Esophagus muscularis mucosa (tissue), 4 donors: ENCODE data around the gene ANK2. TPM values are rescaled to one million over a fixed set of nuclear protein-coding genes. Genes with fewer than 3 reads are reported as not detected.

Source experiments
- DNase-seq: peaks from one replicate; pipeline ENCODE4 v3.0.0-alpha.2; 2017; ENCODE audit errors: extremely low spot score
- H3K27ac ChIP-seq, 4 donors: fragments of 200-600 bp; sonication (generic); replicated peaks in 1 of 4; 1 replicate in 3 of 4; 2 replicates in 1 of 4; pipeline ENCODE4 v1.5.1; 2016 to 2019; ENCODE audit warnings: mild to moderate bottlenecking in 1 of 4
- H3K27me3 ChIP-seq, 4 donors: fragments of 200-600 bp; sonication (generic); one replicate each; pipeline versions ENCODE4 v1.5.1 to v1.6.0; 2016 to 2019
- H3K36me3 ChIP-seq, 4 donors: fragments of 200-600 bp; sonication (generic); one replicate each; pipeline ENCODE4 v1.5.1; 2016 to 2019
- H3K4me1 ChIP-seq, 4 donors: fragments of 200-600 bp; sonication (generic); one replicate each; pipeline ENCODE4 v1.5.1; 2016 to 2019
- H3K4me3 ChIP-seq, 4 donors: fragments of 200-600 bp; sonication (generic); 1 replicate in 2 of 4; 2 replicates in 2 of 4; pipeline ENCODE4 v1.5.1; 2016 to 2019; ENCODE audit warnings: mild to moderate bottlenecking in 4 of 4, moderate library complexity in 1 of 4
- H3K9me3 ChIP-seq, 4 donors: fragments of 200-600 bp; sonication (generic); 1 replicate in 3 of 4; 2 replicates in 1 of 4; pipeline ENCODE4 v1.5.1; 2016 to 2019
- CTCF ChIP-seq, 3 experiments: fragments of 200-600 bp in 2 of 3; fragments of 450-650 bp in 1 of 3; sonication (generic) in 2 of 3; IDR thresholded peaks; one replicate each; pipeline ENCODE4 v1.5.1; 2017 to 2019; ENCODE audit warnings: antibody characterized with exemption in 3 of 3, mild to moderate bottlenecking in 2 of 3, moderate library complexity in 1 of 3
- EP300 ChIP-seq: sonication (generic); formaldehyde crosslinking; IDR thresholded peaks from one replicate; pipeline ENCODE4 v1.6.1; 2017; ENCODE audit warnings: antibody characterized with exemption
- POLR2A ChIP-seq: fragments of 450-650 bp; IDR thresholded peaks from one replicate; pipeline ENCODE4 v1.6.1; 2017; ENCODE audit warnings: antibody characterized with exemption, moderate library complexity, mild to moderate bottlenecking, low read depth
- POLR2AphosphoS5 ChIP-seq, 2 donors: sonication (generic); formaldehyde crosslinking; IDR thresholded peaks; one replicate each; pipeline ENCODE4 v1.6.1; 2017; ENCODE audit warnings: antibody characterized with exemption in 2 of 2
- WGBS: methylation state at CpG from one replicate; pipeline ENCODE4 v1.1.5; 2018; 5-methylcytosine and 5-hydroxymethylcytosine counted together
- intact Hi-C: fragments of 100-400 bp; cut with DNase I; formaldehyde crosslinking; loops from one replicate; pipeline ENCODE4 v1.15.1; 2023
- total RNA-seq, 4 donors: library from RNA; depleted of rRNA; stranded (reverse); fragments of >200 nt; gene quantifications; one replicate each; pipeline versions ENCODE4 v1.1.0 to v1.2.1, GENCODE V29; 2016

Gene ANK2
- total RNA-seq, 4 donors from 2014 or later, result 76.8 to 88.0 (median 82.8) TPM

DNA sequence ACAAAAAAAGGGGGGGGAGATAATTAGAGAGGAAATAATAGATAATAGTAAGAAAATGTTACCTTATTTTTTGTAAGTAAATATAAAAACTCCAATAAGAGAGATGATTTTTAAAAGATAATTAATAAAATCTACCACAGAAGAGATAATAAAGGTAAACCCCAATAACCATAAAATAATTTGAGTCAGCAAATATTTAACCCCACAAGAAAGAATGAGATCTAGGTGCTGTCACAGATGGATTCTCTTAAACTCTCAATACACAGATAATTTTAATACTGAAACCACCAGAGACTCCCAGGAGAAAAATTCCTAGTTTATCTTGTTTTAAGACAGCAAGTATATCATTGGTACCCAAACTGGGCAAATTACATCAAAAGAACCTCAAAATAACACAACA lies 341.4 kb downstream of the ANK2 start:
- Histone ChIP-seq H3K9me3 (no peaks in the 10 kb centered on the region), H3K27ac (no peak overlapping the region), H3K36me3 (no peaks in the 10 kb centered on the region), H3K27me3 (no peaks in the 10 kb centered on the region), H3K4me1 (peaks cover 0 to 15% (median 7%) of the 10 kb centered on the region in 4 donors), H3K4me3 (no peak overlapping the region)
- intact Hi-C loops, result loop anchor here (10.0 kb wide), 2 partner anchors 294 to 994 kb away; no protein-coding TSS in a partner anchor
- TF ChIP-seq POLR2AphosphoS5 (IDR thresholded peaks at IDR 0.05) (no peak), CTCF (IDR thresholded peaks at IDR 0.05) (no peak), POLR2A (no peak), EP300 (no peak)
- no peak for DNase-seq

DNA sequence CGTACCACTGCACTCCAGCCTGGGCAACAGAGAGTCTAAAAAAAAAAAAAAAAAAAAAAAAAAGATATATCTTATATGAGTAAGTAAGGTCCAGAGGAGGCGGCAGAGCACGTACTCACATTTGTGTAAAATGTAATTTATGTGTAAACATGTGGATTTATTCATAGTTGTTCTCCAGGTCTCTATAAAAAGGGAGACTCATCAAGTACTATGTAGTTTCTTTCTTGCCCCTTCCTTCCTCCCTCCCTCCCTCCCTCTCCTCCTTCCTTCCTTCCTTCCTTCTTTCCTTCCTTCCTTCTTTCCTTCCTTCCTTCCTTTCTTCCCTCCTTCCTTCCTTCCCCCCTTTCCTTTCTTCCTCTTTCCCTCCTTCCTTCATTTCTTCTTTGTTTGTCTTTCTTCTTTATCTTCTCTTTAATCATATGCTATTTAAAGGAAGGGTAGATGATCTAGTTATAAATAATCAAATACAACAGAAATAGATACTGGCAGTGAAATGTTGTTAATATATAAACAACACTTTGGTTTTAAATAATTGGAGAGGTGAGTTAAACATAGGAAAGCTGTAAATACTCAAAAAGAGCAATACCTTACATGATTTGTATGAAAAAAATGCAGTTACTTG lies 344.8 kb downstream of the ANK2 start:
- Histone ChIP-seq H3K27me3 (no peaks in the 10 kb centered on the region), H3K27ac (no peak overlapping the region), H3K4me1 (peaks cover 0 to 23% (median 16%) of the 10 kb centered on the region in 4 donors), H3K36me3 (no peaks in the 10 kb centered on the region), H3K9me3 (no peaks in the 10 kb centered on the region), H3K4me3 (no peak overlapping the region)
- TF ChIP-seq POLR2AphosphoS5 (IDR thresholded peaks at IDR 0.05) (no peak), EP300 (no peak), POLR2A (no peak), CTCF (IDR thresholded peaks at IDR 0.05) (no peak)
- intact Hi-C loops, result loop anchor here (2.0 to 10.0 kb wide), 4 partner anchors 153 to 991 kb away; partner anchors contain the start of gene CAMK2D
- WGBS, result 76% methylated on average over 3 of the region's 3 CpGs
- no peak for DNase-seq

GRCh38 chr4:113394730-113395530 lies 345.5 kb downstream of the ANK2 start:
- Histone ChIP-seq H3K4me3 (no peak overlapping the region), H3K4me1 (peaks cover 0 to 23% (median 16%) of the 10 kb centered on the region in 4 donors), H3K27ac (peak overlapping the region in 2 of 4 donors; percentile 3 to 48), H3K36me3 (no peaks in the 10 kb centered on the region), H3K27me3 (no peaks in the 10 kb centered on the region), H3K9me3 (no peaks in the 10 kb centered on the region)
- no peak for DNase-seq
- intact Hi-C loops, result loop anchor here (2.0 to 10.0 kb wide), 7 partner anchors 42 to 990 kb away; partner anchors contain the start of gene CAMK2D
- WGBS, result 56% methylated on average over 11 of the region's 11 CpGs
- TF ChIP-seq CTCF (IDR thresholded peaks at IDR 0.05) (peak; percentile 86 to 91 (median 87)), EP300 (no peak), POLR2AphosphoS5 (IDR thresholded peaks at IDR 0.05) (peak in 1 of 2 donors; percentile 70)

DNA sequence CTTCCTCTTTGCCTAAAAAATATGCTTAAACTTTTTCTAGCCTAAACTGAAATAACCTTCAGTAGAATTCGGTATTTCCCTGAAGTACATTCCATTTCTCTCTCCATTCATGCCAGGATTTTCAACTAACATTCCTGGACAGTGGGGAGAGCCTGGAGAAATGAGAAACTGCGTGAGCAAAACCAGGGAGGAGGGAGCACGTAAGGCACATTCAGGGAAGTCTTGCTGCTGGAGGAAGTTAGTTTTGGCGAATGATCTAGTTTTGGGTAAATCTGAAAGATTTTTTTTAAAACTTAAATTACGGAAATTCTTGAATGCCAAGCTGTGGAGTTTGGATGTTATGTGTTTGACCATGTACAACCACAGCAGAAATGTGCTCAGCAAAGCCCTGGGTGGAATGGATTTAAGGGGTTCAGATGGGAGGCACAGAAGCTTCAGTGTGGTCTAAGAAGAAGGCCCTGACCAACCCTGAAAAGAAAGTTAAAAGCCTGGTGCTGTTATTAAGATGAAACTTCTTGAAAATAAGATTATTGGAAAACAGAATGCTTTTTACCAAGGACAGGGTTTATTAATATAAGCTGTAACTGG lies 347.8 kb downstream of the ANK2 start:
- peaks cover 0 to 23% (median 16%) of the 10 kb centered on the region in 4 donors for H3K4me1 ChIP-seq
- peak in 1 of 2 donors; percentile 58 for TF ChIP-seq POLR2AphosphoS5 (IDR thresholded peaks at IDR 0.05)
- peak; percentile 66 for TF ChIP-seq EP300
- no peak for TF ChIP-seq POLR2A
- no peak for TF ChIP-seq CTCF (IDR thresholded peaks at IDR 0.05)
- H3K36me3 ChIP-seq, result no peaks in the 10 kb centered on the region
- no peaks in the 10 kb centered on the region for H3K27me3 ChIP-seq
- peak overlapping the region; percentile 24 to 64 (median 56) for H3K27ac ChIP-seq
- 28% methylated on average over 5 of the region's 5 CpGs for WGBS
- no peak overlapping the region for H3K4me3 ChIP-seq
- H3K9me3 ChIP-seq, result no peaks in the 10 kb centered on the region
- DNase-seq, result no peak
- intact Hi-C loops, result loop anchor here (5.0 to 10.0 kb wide), 5 partner anchors 40 to 988 kb away; no protein-coding TSS in a partner anchor
